Stimulated activated effector memory CD8-positive, alpha-beta T cell treated with anti-CD3 and anti-CD28 coated beads, Interleukin-12 subunit alpha, Interleukin-12 subunit beta, amount 100 ng/mL, for 72 hours (primary cell): ENCODE data around the gene SMIM32.
A peak's percentile ranks its signal among the peaks of the same experiment; 100 is the strongest.

ENCODE experiments used
- ATAC-seq: fragments of 150-1000 bp; cut with Tn5 transposase; 2 replicates; pipeline ENCODE4 v1.10.0; 2021
- DNase-seq, 2 donors: peaks; one replicate each; pipeline ENCODE4 v3.0.0; 2021 to 2022; ENCODE audit warnings: low spot score in 2 of 2
- H3K27ac Mint-ChIP-seq: one replicate; pipeline ENCODE4 v1.8.0; 2022; ENCODE audit warnings: mild to moderate bottlenecking, mixed read lengths
- H3K36me3 Mint-ChIP-seq: one replicate; pipeline ENCODE4 v1.8.0; 2022; ENCODE audit warnings: mild to moderate bottlenecking, mixed read lengths
- H3K4me1 Mint-ChIP-seq: one replicate; pipeline ENCODE4 v1.8.0; 2022; ENCODE audit warnings: mixed read lengths
- H3K4me3 Mint-ChIP-seq: one replicate; pipeline ENCODE4 v1.8.0; 2022; ENCODE audit warnings: mild to moderate bottlenecking, mixed read lengths
- H3K9me3 Mint-ChIP-seq: one replicate; pipeline ENCODE4 v1.8.0; 2022; ENCODE audit warnings: mixed read lengths

Gene SMIM32

DNA sequence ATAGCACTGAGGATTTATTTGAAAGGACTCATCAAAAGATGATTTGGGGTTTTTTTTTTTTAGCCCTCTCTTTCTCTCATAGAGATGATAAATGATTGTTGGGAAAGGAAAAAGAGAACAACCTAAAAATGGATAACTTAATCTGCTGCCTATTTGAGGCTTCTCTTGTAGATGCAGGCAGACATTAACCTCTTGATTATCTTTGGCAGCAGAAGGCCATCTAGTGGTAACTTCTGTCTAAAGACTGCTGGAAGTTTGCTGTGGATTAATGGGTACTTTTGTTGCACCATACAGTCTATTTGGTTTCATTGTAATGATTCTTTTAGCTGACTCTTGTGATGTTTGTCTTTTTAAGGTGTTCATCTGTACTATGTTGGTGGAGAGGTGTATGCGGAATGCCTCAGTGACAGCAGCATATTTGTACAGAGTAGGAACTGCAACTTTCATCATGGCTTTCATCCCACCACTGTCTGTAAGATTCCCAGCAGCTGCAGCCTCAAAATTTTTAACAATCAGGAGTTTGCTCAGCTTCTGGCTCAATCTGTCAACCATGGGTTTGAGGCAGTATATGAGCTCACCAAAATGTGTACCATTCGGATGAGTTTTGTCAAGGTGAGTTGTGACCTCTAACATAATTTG, 18.8 kb downstream of the SMIM32 start:
- no peak for DNase-seq

DNA sequence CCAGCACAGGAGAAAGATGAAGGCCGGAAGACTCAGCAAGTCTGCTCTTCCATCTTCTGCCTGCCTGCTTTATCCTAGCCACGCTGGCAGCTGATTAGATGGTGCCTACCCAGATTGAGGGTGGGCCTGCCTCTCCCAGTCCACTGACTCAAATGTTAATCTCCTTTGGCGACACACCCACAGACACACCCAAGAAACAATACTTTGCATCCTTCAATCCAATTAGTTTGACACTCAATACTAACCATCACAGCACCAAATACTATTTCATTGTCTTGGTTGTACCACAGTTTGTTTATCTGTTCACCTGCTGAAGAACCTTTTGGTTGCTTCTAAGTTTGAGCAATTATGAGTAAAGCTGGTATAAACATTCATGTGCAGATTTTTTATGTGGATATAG, 23.7 kb downstream of the SMIM32 start:
- no peaks in the 10 kb centered on the region for H3K9me3 Mint-ChIP-seq
- H3K4me3 Mint-ChIP-seq, result no peak overlapping the region
- DNase-seq (no peak), ATAC-seq (no peak)
- peaks cover 5% of the 10 kb centered on the region for H3K4me1 Mint-ChIP-seq
- H3K27ac Mint-ChIP-seq, result no peak overlapping the region
- H3K36me3 Mint-ChIP-seq, result peaks cover 93% of the 10 kb centered on the region

More for the DNA sequence above, 18.8 kb downstream of the SMIM32 start:
- ATAC-seq, result no peak
- Mint-ChIP-seq H3K36me3 (peaks cover 87% of the 10 kb centered on the region), H3K4me1 (no peaks in the 10 kb centered on the region), H3K9me3 (no peaks in the 10 kb centered on the region), H3K4me3 (no peak overlapping the region), H3K27ac (no peak overlapping the region)

DNA sequence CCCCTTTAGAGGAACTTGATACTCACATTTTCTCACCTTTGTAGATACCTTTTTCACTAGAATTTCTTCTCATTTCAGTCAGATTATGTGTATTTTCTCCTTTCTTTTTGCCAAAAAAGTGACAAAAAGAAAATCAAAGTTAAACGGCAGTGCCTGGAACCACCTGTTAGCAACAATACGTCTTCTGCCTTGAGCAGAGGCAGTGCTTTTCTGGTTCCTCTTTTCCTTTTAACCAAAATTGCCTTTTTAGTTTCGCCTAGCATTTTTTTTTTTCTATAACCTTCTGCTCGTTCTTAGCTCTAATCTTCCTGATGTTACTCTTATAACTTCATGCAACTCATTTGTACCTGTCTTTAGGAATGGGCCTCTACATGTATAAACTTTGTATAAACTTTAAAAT, 26.1 kb downstream of the SMIM32 start:
- Mint-ChIP-seq H3K9me3 (no peaks in the 10 kb centered on the region), H3K27ac (no peak overlapping the region), H3K4me3 (no peak overlapping the region), H3K36me3 (peaks cover 86% of the 10 kb centered on the region), H3K4me1 (peaks cover 5% of the 10 kb centered on the region)
- no peak for ATAC-seq
- no peak for DNase-seq

DNA sequence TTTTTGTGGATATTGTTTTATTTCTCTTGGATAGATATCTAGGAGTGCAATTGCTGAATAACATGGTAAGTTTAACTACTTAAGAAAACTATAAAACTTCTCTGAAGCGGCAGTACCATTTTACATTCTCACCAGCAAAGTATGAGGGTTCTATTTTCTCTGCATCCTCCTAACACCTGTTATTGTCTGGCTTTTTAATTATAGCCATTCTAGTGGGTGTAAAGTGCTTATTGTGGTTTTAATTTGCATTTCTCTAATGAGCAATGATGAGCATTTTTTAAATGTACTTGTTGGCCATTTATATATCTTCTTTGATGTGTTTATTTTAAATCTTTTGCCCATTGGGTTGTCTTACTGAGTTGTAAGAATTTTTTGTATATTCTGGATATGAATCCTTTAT, 28.7 kb downstream of the SMIM32 start:
- Mint-ChIP-seq H3K27ac (no peak overlapping the region), H3K4me3 (no peak overlapping the region), H3K4me1 (peaks cover 5% of the 10 kb centered on the region), H3K36me3 (peaks cover 76% of the 10 kb centered on the region), H3K9me3 (no peaks in the 10 kb centered on the region)
- ATAC-seq, result no peak
- no peak for DNase-seq

DNA sequence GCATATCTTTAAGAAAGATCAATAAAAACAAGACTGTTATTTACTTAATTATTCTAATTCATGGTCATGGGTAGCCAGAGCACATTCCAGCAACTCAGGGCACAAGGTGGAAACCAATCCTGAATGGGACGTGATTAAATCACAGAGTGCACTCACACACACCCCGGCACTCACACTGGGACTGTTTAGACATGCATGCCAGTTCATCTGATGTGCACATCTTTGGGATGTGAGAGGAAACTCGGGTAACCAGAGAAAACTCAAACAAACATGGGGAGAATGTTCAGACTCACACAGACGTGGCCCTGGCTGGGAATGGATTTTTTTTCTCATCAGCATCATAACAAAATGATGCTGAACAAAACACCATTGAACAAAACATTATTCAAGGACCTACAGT, 31.0 kb downstream of the SMIM32 start:
- no peaks in the 10 kb centered on the region for H3K9me3 Mint-ChIP-seq
- H3K4me3 Mint-ChIP-seq, result no peak overlapping the region
- ATAC-seq, result no peak
- no peaks in the 10 kb centered on the region for H3K4me1 Mint-ChIP-seq
- DNase-seq, result no peak
- peaks cover 60% of the 10 kb centered on the region for H3K36me3 Mint-ChIP-seq
- no peak overlapping the region for H3K27ac Mint-ChIP-seq

DNA sequence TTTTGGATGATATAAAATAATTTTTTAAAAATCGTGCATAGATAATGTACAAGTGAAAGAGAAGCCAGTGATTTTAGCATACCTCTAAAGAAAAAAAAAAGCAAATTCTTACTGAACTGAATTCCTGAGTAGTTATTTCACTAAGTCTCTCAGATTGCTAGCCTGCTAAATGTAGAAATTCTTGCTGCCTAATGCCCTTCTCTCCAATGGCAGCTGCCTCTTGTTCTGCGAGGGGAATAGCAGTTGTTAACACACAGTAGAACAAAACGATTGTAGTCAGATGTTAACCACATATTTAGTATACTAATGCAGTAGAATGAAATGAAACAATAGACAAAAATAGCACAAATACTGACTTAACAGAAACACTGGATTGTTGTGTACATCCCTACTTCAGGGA, 33.5 kb downstream of the SMIM32 start:
- no peak for ATAC-seq
- Mint-ChIP-seq H3K4me3 (no peak overlapping the region), H3K9me3 (no peaks in the 10 kb centered on the region), H3K27ac (no peak overlapping the region), H3K36me3 (peaks cover 54% of the 10 kb centered on the region), H3K4me1 (peaks cover 15% of the 10 kb centered on the region)
- DNase-seq, result no peak

DNA sequence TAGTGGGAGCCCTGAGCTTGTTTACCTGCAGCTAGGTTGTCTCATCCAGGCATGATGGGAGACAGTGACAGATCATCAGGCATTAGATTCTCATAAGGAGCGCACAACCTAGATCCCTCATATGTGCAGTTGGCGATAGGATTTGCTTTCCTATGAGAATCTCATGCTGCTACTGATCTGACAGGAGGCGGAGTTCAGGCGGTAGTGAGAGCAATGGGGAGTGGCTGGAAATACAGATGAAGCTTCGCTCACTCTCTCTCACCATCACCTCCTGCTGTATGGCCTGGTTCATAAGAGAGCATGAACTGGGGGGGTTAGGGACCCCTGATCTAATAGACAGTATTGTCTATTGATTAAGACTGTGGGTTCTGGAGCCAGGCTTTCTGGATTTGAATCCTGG, 35.4 kb downstream of the SMIM32 start:
- Mint-ChIP-seq H3K4me3 (no peak overlapping the region), H3K9me3 (no peaks in the 10 kb centered on the region), H3K36me3 (peaks cover 56% of the 10 kb centered on the region), H3K4me1 (peaks cover 19% of the 10 kb centered on the region), H3K27ac (no peak overlapping the region)
- no peak for ATAC-seq
- no peak for DNase-seq

DNA sequence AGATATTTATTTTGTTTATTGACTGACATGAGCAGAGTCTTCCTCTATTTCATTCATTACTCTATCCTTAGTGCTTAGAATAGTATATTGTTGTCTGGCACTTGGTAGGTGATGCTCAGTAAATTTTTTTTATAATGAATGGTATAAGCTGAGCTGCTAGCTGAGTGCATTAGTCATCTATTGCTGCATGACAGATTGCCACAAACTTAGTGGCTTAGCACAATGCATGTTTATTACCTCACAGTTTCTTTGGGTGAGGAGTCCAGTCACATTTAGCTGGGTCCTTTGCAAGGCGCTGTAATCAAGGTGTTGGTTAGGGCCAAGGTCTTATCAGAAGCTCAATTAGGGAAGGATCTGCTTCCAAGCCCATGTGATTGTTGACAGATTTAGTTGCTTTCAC, 37.2 kb downstream of the SMIM32 start:
- ATAC-seq (peak; percentile 77), DNase-seq (no peak)
- H3K36me3 Mint-ChIP-seq, result peaks cover 51% of the 10 kb centered on the region

DNA sequence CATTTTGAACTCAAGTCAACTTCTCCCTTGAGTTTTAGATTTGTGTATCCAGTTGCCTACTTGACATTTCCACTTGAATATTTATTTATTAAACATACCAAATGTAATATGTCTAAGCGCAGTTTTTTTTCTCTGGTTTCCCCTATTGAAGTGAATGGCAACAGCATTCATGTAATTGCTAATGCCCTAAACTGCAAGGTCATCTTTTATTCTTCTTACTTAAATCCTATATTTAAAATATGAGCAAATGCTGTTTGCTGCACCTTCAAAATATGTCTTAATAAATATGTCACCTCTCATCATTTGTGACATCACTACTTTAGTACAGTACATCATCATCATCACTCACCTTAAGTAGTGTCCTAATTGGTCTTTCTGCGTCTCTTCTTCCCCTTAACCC, 37.9 kb downstream of the SMIM32 start:
- peaks cover 24% of the 10 kb centered on the region for H3K4me1 Mint-ChIP-seq
- DNase-seq (no peak), ATAC-seq (no peak)
- no peak overlapping the region for H3K27ac Mint-ChIP-seq
- peaks cover 48% of the 10 kb centered on the region for H3K36me3 Mint-ChIP-seq
- H3K9me3 Mint-ChIP-seq, result no peaks in the 10 kb centered on the region
- no peak overlapping the region for H3K4me3 Mint-ChIP-seq

More for the DNA sequence above, 37.2 kb downstream of the SMIM32 start:
- H3K4me1 Mint-ChIP-seq, result peaks cover 24% of the 10 kb centered on the region
- no peak overlapping the region for H3K27ac Mint-ChIP-seq
- H3K9me3 Mint-ChIP-seq, result no peaks in the 10 kb centered on the region
- no peak overlapping the region for H3K4me3 Mint-ChIP-seq

DNA sequence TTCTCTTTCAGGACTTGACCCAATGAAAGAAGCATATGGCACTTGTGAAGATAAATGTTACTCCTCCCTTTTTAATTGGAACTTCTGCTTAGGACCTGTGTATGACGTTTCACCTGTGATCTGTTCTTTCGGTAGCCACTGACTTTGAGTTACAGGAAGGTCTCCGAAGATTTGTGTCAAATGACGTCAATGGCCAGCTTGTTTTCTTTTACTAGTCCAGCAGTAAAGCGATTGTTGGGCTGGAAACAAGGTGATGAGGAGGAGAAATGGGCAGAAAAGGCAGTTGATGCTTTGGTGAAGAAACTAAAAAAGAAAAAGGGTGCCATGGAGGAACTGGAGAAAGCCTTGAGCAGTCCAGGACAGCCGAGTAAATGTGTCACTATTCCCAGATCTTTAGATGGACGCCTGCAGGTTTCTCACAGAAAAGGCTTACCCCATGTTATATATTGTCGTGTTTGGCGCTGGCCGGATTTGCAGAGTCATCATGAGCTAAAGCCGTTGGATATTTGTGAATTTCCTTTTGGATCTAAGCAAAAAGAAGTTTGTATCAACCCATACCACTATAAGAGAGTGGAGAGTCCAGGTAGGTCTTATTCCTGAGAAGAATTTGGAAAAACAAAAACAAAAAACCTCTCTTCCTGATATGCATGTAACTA, 39.3 kb downstream of the SMIM32 start:
- Mint-ChIP-seq H3K4me1 (peaks cover 24% of the 10 kb centered on the region), H3K27ac (no peak overlapping the region), H3K4me3 (no peak overlapping the region), H3K36me3 (peaks cover 49% of the 10 kb centered on the region), H3K9me3 (no peaks in the 10 kb centered on the region)
- no peak for DNase-seq
- no peak for ATAC-seq

DNA sequence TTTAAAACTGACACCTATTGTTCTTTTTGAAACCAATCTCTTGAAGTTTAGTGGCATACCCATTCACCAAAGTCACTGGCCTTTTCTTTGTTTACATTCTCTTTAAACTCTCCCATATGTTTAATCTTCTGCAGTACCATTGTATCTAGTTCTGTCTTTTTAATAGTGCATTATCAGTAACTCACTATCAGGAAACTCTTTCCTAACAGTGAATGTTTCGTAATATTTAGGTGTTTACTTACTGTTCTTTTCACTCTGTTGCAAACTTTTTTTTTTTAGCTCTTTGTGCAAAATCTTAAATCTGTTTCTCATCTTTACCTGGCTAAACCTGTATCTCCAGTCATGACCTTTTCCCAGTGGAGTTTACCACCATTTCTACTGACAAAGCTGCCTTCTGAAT, 43.1 kb downstream of the SMIM32 start:
- ATAC-seq (no peak), DNase-seq (no peak)
- Mint-ChIP-seq H3K4me3 (no peak overlapping the region), H3K27ac (no peak overlapping the region), H3K36me3 (peaks cover 37% of the 10 kb centered on the region), H3K9me3 (no peaks in the 10 kb centered on the region), H3K4me1 (peaks cover 26% of the 10 kb centered on the region)

DNA sequence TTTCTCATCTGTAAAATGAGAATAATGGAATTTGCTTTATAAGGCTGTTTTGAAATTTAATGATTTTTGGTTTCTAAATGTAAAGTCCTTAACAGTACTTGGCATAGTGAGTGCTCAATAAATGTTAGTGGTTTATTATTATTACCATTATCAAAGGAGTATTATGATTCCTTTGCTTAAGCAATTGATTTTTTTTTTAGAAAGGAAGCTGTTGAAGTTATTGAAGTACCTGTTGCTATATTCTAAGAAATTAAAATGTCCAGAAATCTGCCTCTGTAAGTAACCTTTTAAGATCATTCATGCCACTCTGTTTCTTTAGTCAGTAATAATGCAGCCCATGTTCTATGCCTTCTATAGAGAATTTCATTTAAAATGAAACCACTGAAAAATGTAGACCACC, 45.3 kb downstream of the SMIM32 start:
- Mint-ChIP-seq H3K27ac (no peak overlapping the region), H3K4me1 (peaks cover 18% of the 10 kb centered on the region), H3K9me3 (no peaks in the 10 kb centered on the region), H3K36me3 (peaks cover 14% of the 10 kb centered on the region), H3K4me3 (no peak overlapping the region)
- ATAC-seq, result no peak
- DNase-seq, result no peak

DNA sequence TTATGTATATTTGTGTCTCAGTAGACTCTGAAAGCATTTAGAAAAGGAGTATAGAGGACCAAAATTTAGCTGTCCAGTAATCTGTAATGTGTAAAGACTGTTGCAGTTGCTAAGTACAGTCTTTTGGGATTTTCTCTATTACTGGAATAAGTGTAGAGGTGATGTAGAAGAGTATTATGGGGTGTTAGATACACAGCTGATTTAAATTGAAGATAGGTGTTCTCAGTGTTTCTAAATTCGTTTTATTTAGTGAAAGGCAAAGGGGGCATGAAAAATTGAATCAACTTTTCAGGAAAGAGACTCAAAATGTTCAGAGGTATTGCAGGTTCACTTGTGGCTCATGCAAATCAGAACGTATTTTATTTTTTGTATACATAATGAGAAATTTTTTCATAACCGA, 46.8 kb downstream of the SMIM32 start:
- H3K4me1 Mint-ChIP-seq, result peaks cover 16% of the 10 kb centered on the region
- ATAC-seq (no peak), DNase-seq (no peak)
- H3K9me3 Mint-ChIP-seq, result no peaks in the 10 kb centered on the region
- H3K27ac Mint-ChIP-seq, result no peak overlapping the region
- peaks cover 11% of the 10 kb centered on the region for H3K36me3 Mint-ChIP-seq
- H3K4me3 Mint-ChIP-seq, result no peak overlapping the region

DNA sequence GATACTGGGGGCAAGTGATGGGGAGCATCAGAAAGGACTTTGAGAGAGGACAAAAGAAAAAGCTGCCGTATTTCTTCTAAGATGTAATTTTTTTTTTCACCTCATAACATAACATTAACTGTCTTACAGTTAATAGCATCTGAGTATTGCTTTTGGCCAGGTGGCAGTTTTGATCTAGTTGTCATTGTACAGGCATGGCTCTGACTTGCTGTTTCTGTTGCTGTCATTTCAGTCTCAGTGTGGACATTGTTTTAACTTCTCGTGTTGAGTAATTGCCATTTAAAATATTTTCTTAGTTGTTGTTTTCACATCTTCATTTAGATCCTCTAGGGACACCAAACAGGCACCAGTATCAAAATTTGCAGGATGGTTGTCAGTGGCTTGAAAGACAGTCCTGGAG, 47.9 kb downstream of the SMIM32 start:
- DNase-seq (no peak), ATAC-seq (peak; percentile 55)
- peaks cover 13% of the 10 kb centered on the region for H3K4me1 Mint-ChIP-seq

DNA sequence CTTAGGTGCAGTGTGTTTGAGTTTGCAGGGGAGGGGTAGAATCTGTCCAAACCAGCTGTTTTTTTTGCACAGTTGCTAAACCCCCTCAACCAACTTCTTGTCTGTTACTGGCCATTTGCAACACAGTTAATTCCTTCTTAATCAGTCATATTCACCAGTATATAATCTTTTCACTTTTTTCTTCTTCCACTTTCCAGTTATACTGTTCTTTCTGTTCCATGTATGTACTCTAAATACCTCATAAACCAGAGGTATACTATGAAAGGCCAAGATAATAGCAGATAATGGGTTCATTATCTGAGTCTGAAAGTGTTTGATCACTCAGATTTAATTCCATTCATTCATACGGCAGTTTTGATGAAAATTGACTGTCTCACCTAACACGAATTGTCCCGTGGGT, 49.2 kb downstream of the SMIM32 start:
- ATAC-seq, result no peak

More for the DNA sequence above, 47.9 kb downstream of the SMIM32 start:
- Mint-ChIP-seq H3K36me3 (peaks cover 9% of the 10 kb centered on the region), H3K4me3 (no peak overlapping the region), H3K27ac (no peak overlapping the region), H3K9me3 (no peaks in the 10 kb centered on the region)

DNA sequence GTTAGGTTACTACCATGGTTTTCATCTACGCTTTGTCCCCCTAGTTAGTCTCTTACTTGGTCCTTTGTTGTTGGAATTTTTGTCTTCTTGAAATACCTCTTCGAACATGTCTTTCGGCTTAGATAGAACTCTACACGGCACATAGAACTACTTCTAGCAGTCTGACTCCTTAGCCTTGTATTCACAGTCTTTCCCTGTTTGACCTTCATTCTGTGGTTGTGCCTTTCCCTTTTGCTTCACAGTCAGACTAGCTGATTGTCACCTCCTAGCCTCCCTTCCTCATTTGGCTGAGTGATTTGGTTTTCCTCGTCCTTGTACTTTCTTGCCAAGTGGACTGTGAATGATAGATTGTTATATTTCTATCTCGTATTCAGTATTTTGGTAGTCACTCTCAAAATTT, 49.6 kb downstream of the SMIM32 start:
- Mint-ChIP-seq H3K27ac (no peak overlapping the region), H3K4me1 (peaks cover 25% of the 10 kb centered on the region), H3K9me3 (no peaks in the 10 kb centered on the region), H3K36me3 (peaks cover 3% of the 10 kb centered on the region), H3K4me3 (no peak overlapping the region)
- ATAC-seq (no peak), DNase-seq (no peak)

More for the DNA sequence above, 49.2 kb downstream of the SMIM32 start:
- Mint-ChIP-seq H3K4me1 (peaks cover 23% of the 10 kb centered on the region), H3K9me3 (no peaks in the 10 kb centered on the region), H3K36me3 (peaks cover 6% of the 10 kb centered on the region), H3K4me3 (no peak overlapping the region), H3K27ac (no peak overlapping the region)
- DNase-seq, result no peak
